Peyer's patch (tissue), 4 donors: ENCODE measurements around the gene ATP2B1. TPM values are rescaled to one million over a fixed set of nuclear protein-coding genes. Genes with fewer than 3 reads are reported as not detected.

Source experiments
- DNase-seq, 3 donors: peaks; one replicate each; pipeline ENCODE4 v3.0.0-alpha.2; 2017 to 2019
- H3K27ac ChIP-seq, 4 donors: fragments of 200-600 bp; sonication (generic); one replicate each; pipeline ENCODE4 v1.5.1; 2016 to 2019
- H3K27me3 ChIP-seq, 2 donors: fragments of 200-600 bp; sonication (generic); one replicate each; pipeline ENCODE4 v1.5.1; 2019
- H3K36me3 ChIP-seq, 3 donors: fragments of 200-600 bp; sonication (generic); one replicate each; pipeline ENCODE4 v1.5.1; 2016 to 2019
- H3K4me1 ChIP-seq, 4 donors: fragments of 200-600 bp; sonication (generic); one replicate each; pipeline ENCODE4 v1.5.1; 2016 to 2019
- H3K4me3 ChIP-seq, 4 donors: fragments of 200-600 bp; sonication (generic); 1 replicate in 3 of 4; 2 replicates in 1 of 4; pipeline ENCODE4 v1.5.1; 2016 to 2019; ENCODE audit warnings: mild to moderate bottlenecking in 1 of 4
- H3K9me3 ChIP-seq, 4 donors: fragments of 200-600 bp; sonication (generic); one replicate each; pipeline ENCODE4 v1.5.1; 2016 to 2019; ENCODE audit warnings: mild to moderate bottlenecking in 1 of 4
- POLR2A ChIP-seq, 2 donors: fragments of 450-650 bp; IDR thresholded peaks; one replicate each; pipeline ENCODE4 v1.5.1; 2017; ENCODE audit warnings: antibody characterized with exemption in 2 of 2, mild to moderate bottlenecking in 2 of 2, moderate library complexity in 2 of 2
- total RNA-seq, 4 donors: library from RNA; depleted of rRNA; stranded (reverse); fragments of >200 nt; gene quantifications; one replicate each; pipeline ENCODE4 v1.1.0, GENCODE V29; 2016
- TF ChIP-seq, protein P1 (sequence below), 6 experiments: fragments of 450-650 bp in 4 of 6; fragments of 200-600 bp in 2 of 6; sonication (generic) in 1 of 6; IDR thresholded peaks; one replicate each; pipeline ENCODE4 v1.5.1; 2017 to 2019; ENCODE audit warnings: antibody characterized with exemption in 6 of 6, mild to moderate bottlenecking in 3 of 6, moderate library complexity in 1 of 6

ATP2B1 gene
- total RNA-seq, 4 donors from 2014 or later, result 79.2 to 117 (median 85.7) TPM

DNA sequence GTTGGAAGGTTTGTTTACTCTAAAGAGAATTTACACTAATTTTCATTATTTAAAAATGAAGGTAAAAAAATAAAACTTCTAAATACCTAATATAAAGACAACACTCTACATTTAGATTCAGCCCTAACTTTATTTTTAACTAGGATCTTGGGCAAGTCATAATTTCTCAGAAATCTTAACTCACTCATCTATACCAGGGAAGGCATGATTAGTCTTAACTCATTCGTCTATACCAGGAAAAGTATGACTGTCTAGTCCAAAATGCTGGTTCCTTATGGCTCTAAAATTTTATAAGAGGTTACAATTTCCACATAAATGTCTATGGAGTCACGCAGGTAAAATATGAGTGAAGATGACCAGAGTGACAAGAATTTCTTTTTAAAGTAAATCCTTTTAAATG is 130.1 kb downstream of the ATP2B1 start:
- no peak for DNase-seq
- no peak overlapping the region for H3K27ac ChIP-seq
- H3K27me3 ChIP-seq, result no peaks in the 10 kb centered on the region
- H3K36me3 ChIP-seq, result no peaks in the 10 kb centered on the region
- H3K9me3 ChIP-seq, result no peaks in the 10 kb centered on the region
- TF ChIP-seq, protein P1, sequence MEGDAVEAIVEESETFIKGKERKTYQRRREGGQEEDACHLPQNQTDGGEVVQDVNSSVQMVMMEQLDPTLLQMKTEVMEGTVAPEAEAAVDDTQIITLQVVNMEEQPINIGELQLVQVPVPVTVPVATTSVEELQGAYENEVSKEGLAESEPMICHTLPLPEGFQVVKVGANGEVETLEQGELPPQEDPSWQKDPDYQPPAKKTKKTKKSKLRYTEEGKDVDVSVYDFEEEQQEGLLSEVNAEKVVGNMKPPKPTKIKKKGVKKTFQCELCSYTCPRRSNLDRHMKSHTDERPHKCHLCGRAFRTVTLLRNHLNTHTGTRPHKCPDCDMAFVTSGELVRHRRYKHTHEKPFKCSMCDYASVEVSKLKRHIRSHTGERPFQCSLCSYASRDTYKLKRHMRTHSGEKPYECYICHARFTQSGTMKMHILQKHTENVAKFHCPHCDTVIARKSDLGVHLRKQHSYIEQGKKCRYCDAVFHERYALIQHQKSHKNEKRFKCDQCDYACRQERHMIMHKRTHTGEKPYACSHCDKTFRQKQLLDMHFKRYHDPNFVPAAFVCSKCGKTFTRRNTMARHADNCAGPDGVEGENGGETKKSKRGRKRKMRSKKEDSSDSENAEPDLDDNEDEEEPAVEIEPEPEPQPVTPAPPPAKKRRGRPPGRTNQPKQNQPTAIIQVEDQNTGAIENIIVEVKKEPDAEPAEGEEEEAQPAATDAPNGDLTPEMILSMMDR (IDR thresholded peaks at IDR 0.05), result no peak
- no peak for TF ChIP-seq POLR2A (IDR thresholded peaks at IDR 0.05)
- no peaks in the 10 kb centered on the region for H3K4me1 ChIP-seq
- no peak overlapping the region for H3K4me3 ChIP-seq

DNA sequence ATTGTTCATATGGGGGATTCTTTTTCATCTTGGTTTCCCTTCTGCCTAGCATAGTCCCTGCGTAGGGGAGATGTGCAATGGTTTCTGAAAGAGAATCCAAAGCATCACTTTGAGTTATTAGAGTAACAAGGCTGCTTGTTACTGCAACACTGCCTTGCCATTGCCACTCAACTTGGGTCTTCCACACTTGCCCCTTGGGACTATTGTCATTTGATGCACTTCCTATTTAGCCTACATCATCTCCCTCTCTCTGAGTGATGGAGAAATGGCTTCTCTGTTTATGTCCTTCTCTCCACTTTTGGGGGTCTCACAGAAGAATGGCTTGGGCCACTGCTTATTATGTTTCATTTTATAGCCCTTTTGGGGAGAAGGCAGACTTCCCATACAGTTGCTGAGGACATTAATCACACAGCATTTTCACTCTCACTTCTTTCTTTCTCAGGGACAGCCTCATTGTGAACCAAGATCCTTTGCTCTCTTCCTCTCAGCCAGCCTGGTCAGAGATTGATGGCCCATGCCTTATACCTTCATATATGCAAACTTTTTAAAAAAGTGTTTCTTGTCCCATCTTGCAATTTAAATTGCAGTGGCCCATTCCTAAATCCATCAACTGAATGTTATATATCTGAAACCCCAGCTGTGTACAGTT is 131.9 kb downstream of the ATP2B1 start:
- no peak overlapping the region for H3K4me3 ChIP-seq
- no peaks in the 10 kb centered on the region for H3K36me3 ChIP-seq
- TF ChIP-seq, protein P1 (IDR thresholded peaks at IDR 0.05), result no peak
- no peak for TF ChIP-seq POLR2A (IDR thresholded peaks at IDR 0.05)
- no peak for DNase-seq
- H3K4me1 ChIP-seq, result no peaks in the 10 kb centered on the region
- no peak overlapping the region for H3K27ac ChIP-seq
- H3K27me3 ChIP-seq, result no peaks in the 10 kb centered on the region
- no peaks in the 10 kb centered on the region for H3K9me3 ChIP-seq

DNA sequence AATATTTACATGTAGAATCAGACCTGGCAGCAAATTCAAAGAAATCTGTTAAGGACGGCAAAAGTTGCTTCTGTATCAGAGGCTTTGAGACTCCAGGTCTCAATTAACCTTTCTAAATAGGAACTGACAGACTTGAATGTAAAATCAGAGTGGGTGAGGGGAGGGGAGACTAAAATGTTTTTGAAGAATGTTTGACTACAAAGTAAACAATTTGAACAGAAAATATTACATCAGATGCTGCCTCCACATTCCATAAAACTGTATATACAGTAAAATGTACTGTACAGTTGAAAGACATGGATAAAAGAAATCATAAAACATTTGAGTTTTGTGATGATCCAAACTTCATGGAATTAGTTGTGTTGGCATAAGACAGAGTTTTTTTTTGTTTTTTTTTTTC is 133.3 kb downstream of the ATP2B1 start:
- H3K9me3 ChIP-seq, result no peaks in the 10 kb centered on the region
- H3K4me1 ChIP-seq, result no peaks in the 10 kb centered on the region
- TF ChIP-seq, protein P1 (IDR thresholded peaks at IDR 0.05), result no peak
- TF ChIP-seq POLR2A (IDR thresholded peaks at IDR 0.05), result no peak
- no peaks in the 10 kb centered on the region for H3K27me3 ChIP-seq
- no peak overlapping the region for H3K27ac ChIP-seq
- no peak overlapping the region for H3K4me3 ChIP-seq
- no peaks in the 10 kb centered on the region for H3K36me3 ChIP-seq
- no peak for DNase-seq

DNA sequence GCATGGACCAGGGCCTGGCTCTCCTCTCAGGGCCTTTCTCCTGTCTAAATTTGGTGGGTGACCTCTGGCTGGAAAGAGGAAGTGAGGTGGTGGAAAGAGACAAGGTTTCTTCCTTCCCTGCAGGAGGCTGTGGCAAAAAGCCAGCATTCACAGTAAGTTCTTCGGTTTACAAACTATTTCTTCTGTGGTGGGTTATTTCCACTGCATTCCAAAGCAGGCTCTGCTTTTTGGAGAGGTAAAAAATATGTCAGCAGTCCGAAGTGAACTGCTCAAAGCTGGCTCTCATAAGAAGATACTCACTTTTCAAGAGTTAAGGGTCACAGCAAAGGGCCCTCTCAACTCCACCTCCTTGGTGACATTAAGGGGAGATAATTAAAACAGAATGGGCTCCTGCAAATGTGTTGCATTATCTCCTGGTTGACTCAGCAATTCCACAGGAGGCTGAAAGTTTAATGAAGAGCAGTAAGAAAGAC is 133.9 kb downstream of the ATP2B1 start:
- H3K4me3 ChIP-seq, result no peak overlapping the region
- DNase-seq, result no peak
- no peaks in the 10 kb centered on the region for H3K36me3 ChIP-seq
- no peak overlapping the region for H3K27ac ChIP-seq
- no peak for TF ChIP-seq POLR2A (IDR thresholded peaks at IDR 0.05)
- TF ChIP-seq, protein P1 (IDR thresholded peaks at IDR 0.05), result no peak
- no peaks in the 10 kb centered on the region for H3K27me3 ChIP-seq
- H3K9me3 ChIP-seq, result no peaks in the 10 kb centered on the region
- no peaks in the 10 kb centered on the region for H3K4me1 ChIP-seq

- no peaks in the 10 kb centered on the region for H3K36me3 ChIP-seq
- no peak overlapping the region for H3K4me3 ChIP-seq
- TF ChIP-seq, protein P1 (IDR thresholded peaks at IDR 0.05), result no peak
- no peak for TF ChIP-seq POLR2A (IDR thresholded peaks at IDR 0.05)
- no peaks in the 10 kb centered on the region for H3K9me3 ChIP-seq
- no peak overlapping the region for H3K27ac ChIP-seq
- no peaks in the 10 kb centered on the region for H3K4me1 ChIP-seq
- H3K27me3 ChIP-seq, result no peaks in the 10 kb centered on the region
- DNase-seq, result no peak
Measured at GRCh38 chr12:89573051-89573810, 135.4 kb downstream of the ATP2B1 start.
